DOHH2 (cell line): ENCODE results near the gene DIP2C.

Experiments
- EZH2phosphoT487 ChIP-seq: fragments of 200-600 bp; sonication (generic); IDR thresholded peaks from 2 replicates; pipeline ENCODE4 v1.6.1; 2017; ENCODE audit warnings: borderline replicate concordance, mild to moderate bottlenecking, antibody characterized with exemption, low read length, moderate library complexity, mixed read lengths
- TF ChIP-seq, protein P1 (sequence below): fragments of 200-600 bp; sonication (generic); IDR thresholded peaks from one replicate; pipeline ENCODE4 v1.5.1; 2014; ENCODE audit warnings: antibody characterized with exemption, mild to moderate bottlenecking, low read depth, low read length; ENCODE audit not compliant: poor library complexity, severe bottlenecking

DNA sequence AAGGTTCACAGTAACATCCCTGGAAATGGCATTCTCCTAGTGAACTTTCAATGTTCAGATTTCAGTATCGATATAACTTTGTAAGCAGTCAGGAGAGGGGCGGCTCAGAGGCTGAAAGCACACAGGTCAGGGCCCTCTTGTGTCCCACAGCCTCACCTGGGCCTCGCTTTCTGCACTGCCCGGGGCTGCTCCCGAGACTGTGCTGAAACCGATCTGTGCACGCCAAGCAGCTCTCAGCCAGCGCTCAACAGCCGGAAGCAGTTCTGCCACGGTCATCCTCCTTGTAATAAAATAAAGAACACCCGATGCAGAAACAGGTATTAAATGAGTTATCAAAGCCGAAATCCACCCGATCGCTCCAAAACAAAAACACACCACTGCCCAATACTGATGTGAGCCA lies 106.0 kb downstream of the DIP2C start:
- TF ChIP-seq, protein P1, sequence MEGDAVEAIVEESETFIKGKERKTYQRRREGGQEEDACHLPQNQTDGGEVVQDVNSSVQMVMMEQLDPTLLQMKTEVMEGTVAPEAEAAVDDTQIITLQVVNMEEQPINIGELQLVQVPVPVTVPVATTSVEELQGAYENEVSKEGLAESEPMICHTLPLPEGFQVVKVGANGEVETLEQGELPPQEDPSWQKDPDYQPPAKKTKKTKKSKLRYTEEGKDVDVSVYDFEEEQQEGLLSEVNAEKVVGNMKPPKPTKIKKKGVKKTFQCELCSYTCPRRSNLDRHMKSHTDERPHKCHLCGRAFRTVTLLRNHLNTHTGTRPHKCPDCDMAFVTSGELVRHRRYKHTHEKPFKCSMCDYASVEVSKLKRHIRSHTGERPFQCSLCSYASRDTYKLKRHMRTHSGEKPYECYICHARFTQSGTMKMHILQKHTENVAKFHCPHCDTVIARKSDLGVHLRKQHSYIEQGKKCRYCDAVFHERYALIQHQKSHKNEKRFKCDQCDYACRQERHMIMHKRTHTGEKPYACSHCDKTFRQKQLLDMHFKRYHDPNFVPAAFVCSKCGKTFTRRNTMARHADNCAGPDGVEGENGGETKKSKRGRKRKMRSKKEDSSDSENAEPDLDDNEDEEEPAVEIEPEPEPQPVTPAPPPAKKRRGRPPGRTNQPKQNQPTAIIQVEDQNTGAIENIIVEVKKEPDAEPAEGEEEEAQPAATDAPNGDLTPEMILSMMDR: no peak
- TF ChIP-seq EZH2phosphoT487: no peak
